H1 (cell line): ENCODE data around the gene PRPF18. TPM values are rescaled to one million over a fixed set of nuclear protein-coding genes. Genes with fewer than 3 reads are reported as not detected.

Source experiments
- CTCF ChIA-PET: fragments of 300-600 bp; sonication (Branson Sonifier 250); formaldehyde crosslinking; loops from one replicate; lab custom pipeline; 2021; ENCODE audit not compliant: partially characterized antibody; lab: Charles Lee
- POLR2A ChIA-PET: fragments of 300-600 bp; sonication (Branson Sonifier 250); formaldehyde crosslinking; loops from one replicate; lab custom pipeline; 2021; ENCODE audit warnings: inconsistent platforms; ENCODE audit not compliant: partially characterized antibody; lab: Charles Lee
- DNase-seq, 2 experiments: peaks; one replicate each; pipeline versions ENCODE4 v3.0.0 to v3.0.0-alpha.2; 2010 to 2022; ENCODE audit warnings: low spot score in 2 of 2, low read depth in 1 of 2, mixed read lengths in 1 of 2
- FAIRE-seq: peaks from 2 replicates; lab custom pipeline; 2011; peaks lifted over from hg19 to GRCh38; lab: Jason Lieb, UNC
- H2AFZ ChIP-seq: 2 replicates; pipeline ENCODE4 v1.8.1; 2012; ENCODE audit warnings: low read length, inconsistent platforms
- H2AK5ac ChIP-seq: 2 replicates; pipeline ENCODE4 v1.6.1; 2013; ENCODE audit warnings: low read depth, low read length
- H2BK120ac ChIP-seq: replicated peaks from 2 replicates; pipeline ENCODE3; 2013; ENCODE audit warnings: low read depth, low read length, inconsistent platforms
- H2BK12ac ChIP-seq: 2 replicates; pipeline ENCODE4 v1.6.1; 2013; ENCODE audit warnings: low read depth, low read length
- H2BK15ac ChIP-seq: 2 replicates; pipeline ENCODE4 v1.6.1; 2013; ENCODE audit warnings: low read length
- H2BK20ac ChIP-seq: 2 replicates; pipeline ENCODE4 v1.6.1; 2013; ENCODE audit warnings: low read length
- H2BK5ac ChIP-seq: 2 replicates; pipeline ENCODE4 v1.6.1; 2013; ENCODE audit warnings: low read depth, low read length
- H3K14ac ChIP-seq: 2 replicates; pipeline ENCODE4 v1.6.1; 2013; ENCODE audit warnings: inconsistent platforms; ENCODE audit not compliant: insufficient read length
- H3K18ac ChIP-seq: 2 replicates; pipeline ENCODE4 v1.6.1; 2013; ENCODE audit warnings: low read length; ENCODE audit errors: extremely low read depth
- H3K23ac ChIP-seq: 2 replicates; pipeline ENCODE4 v1.6.1; 2013; ENCODE audit warnings: inconsistent platforms; ENCODE audit not compliant: insufficient read length
- H3K23me2 ChIP-seq: 2 replicates; pipeline ENCODE4 v1.6.1; 2013; ENCODE audit warnings: low read depth, low read length
- H3K27ac ChIP-seq: 2 replicates; pipeline ENCODE4 v1.6.1; 2011; ENCODE audit warnings: low read depth, low read length, inconsistent platforms
- H3K27me3 ChIP-seq, 4 experiments: replicated peaks in 1 of 4; 1 replicate in 1 of 4; 2 replicates in 3 of 4; pipeline versions ENCODE4 v1.6.1 to v1.8.1; 2011 to 2013; ENCODE audit warnings: low read length in 3 of 4, mild to moderate bottlenecking in 3 of 4, inconsistent platforms in 2 of 4, mixed read lengths in 2 of 4, moderate library complexity in 1 of 4; ENCODE audit not compliant: control insufficient read depth in 3 of 4, insufficient read depth in 3 of 4; ENCODE audit errors: extremely low read depth in 1 of 4
- H3K36me3 ChIP-seq, 4 experiments: 2 replicates each; pipeline versions ENCODE4 v1.6.1 to v1.8.1; 2011 to 2013; ENCODE audit warnings: mild to moderate bottlenecking in 4 of 4, low read length in 3 of 4, moderate library complexity in 2 of 4, control low read depth in 1 of 4, inconsistent platforms in 1 of 4; ENCODE audit not compliant: insufficient read depth in 4 of 4, control insufficient read depth in 2 of 4
- H3K4ac ChIP-seq: replicated peaks from 2 replicates; pipeline ENCODE3; 2013; ENCODE audit warnings: low read length, low read depth, mixed read lengths, inconsistent platforms; ENCODE audit not compliant: insufficient read length
- H3K4me1 ChIP-seq, 4 experiments: replicated peaks in 1 of 4; 1 replicate in 1 of 4; 2 replicates in 3 of 4; pipeline versions ENCODE4 v1.6.1 to v1.8.1; 2011 to 2013; ENCODE audit warnings: low read length in 3 of 4, inconsistent platforms in 2 of 4, mixed read lengths in 1 of 4; ENCODE audit not compliant: insufficient read depth in 4 of 4, control insufficient read depth in 3 of 4
- H3K4me2 ChIP-seq, 2 experiments: 2 replicates each; pipeline versions ENCODE4 v1.6.1 to v1.8.1; 2011 to 2013; ENCODE audit warnings: low read depth in 2 of 2, low read length in 2 of 2, control low read depth in 1 of 2, inconsistent platforms in 1 of 2, mild to moderate bottlenecking in 1 of 2; ENCODE audit not compliant: insufficient read depth in 1 of 2
- H3K4me3 ChIP-seq, 4 experiments: fragments of 200-600, 300-600 bp in 1 of 4; sonication (generic), shearing (Covaris generic), sonication (Bioruptor Twin) in 1 of 4; 2 replicates each; pipeline versions ENCODE4 v1.5.1 to v1.8.1; 2011 to 2016; ENCODE audit warnings: low read length in 4 of 4, low read depth in 3 of 4, control low read depth in 2 of 4, inconsistent platforms in 2 of 4, mild to moderate bottlenecking in 2 of 4, mixed read lengths in 1 of 4, moderate library complexity in 1 of 4; ENCODE audit not compliant: insufficient read depth in 2 of 4; ENCODE audit errors: extremely low read depth in 1 of 4
- H3K56ac ChIP-seq: replicated peaks from 2 replicates; pipeline ENCODE3; 2013; ENCODE audit warnings: low read depth, mild to moderate bottlenecking, mixed read lengths, low read length, inconsistent platforms; ENCODE audit not compliant: insufficient read length
- H3K79me1 ChIP-seq: 2 replicates; pipeline ENCODE4 v1.6.1; 2013; ENCODE audit warnings: low read depth, low read length, control low read depth
- H3K79me2 ChIP-seq, 2 experiments: 2 replicates each; pipeline versions ENCODE4 v1.6.1 to v1.8.1; 2012 to 2013; ENCODE audit warnings: low read length in 2 of 2, mild to moderate bottlenecking in 2 of 2, inconsistent platforms in 1 of 2; ENCODE audit not compliant: insufficient read depth in 2 of 2, control insufficient read depth in 1 of 2
- H3K9ac ChIP-seq, 4 experiments: replicated peaks in 1 of 4; 1 replicate in 1 of 4; 2 replicates in 3 of 4; pipeline versions ENCODE4 v1.6.1 to v1.8.1; 2011 to 2013; ENCODE audit warnings: low read depth in 3 of 4, low read length in 3 of 4, control low read depth in 2 of 4, mild to moderate bottlenecking in 2 of 4, moderate library complexity in 2 of 4, inconsistent platforms in 1 of 4; ENCODE audit errors: extremely low read depth in 1 of 4
- H3K9me3 ChIP-seq, 2 experiments: 2 replicates each; pipeline versions ENCODE4 v1.6.1 to v1.8.1; 2012 to 2013; ENCODE audit warnings: mild to moderate bottlenecking in 2 of 2, moderate library complexity in 2 of 2, control low read depth in 1 of 2, inconsistent platforms in 1 of 2, low read depth in 1 of 2, low read length in 1 of 2, mixed read lengths in 1 of 2; ENCODE audit not compliant: insufficient read depth in 2 of 2
- H4K20me1 ChIP-seq, 2 experiments: replicated peaks in 1 of 2; 2 replicates each; pipeline versions ENCODE3 to v1.8.1; 2011 to 2013; ENCODE audit warnings: inconsistent platforms in 2 of 2, low read length in 2 of 2, mild to moderate bottlenecking in 1 of 2; ENCODE audit not compliant: insufficient read depth in 2 of 2, control insufficient read depth in 1 of 2
- H4K5ac ChIP-seq: 2 replicates; pipeline ENCODE4 v1.6.1; 2013; ENCODE audit warnings: low read length, low read depth, mixed read lengths, inconsistent platforms; ENCODE audit not compliant: insufficient read length
- H4K8ac ChIP-seq: 2 replicates; pipeline ENCODE4 v1.8.0; 2013; ENCODE audit warnings: mild to moderate bottlenecking, moderate library complexity, low read length, inconsistent platforms; ENCODE audit not compliant: insufficient read depth; ENCODE audit errors: extremely low read depth
- H4K91ac ChIP-seq: replicated peaks from 2 replicates; pipeline ENCODE3; 2013; ENCODE audit warnings: low read length, mixed read lengths, inconsistent platforms; ENCODE audit not compliant: insufficient read length
- CBX5 ChIP-seq: fragments of 300-800, 300-1000 bp; sonication (generic); IDR thresholded peaks from 2 replicates; pipeline ENCODE4 v1.7.1; 2016; ENCODE audit warnings: antibody characterized with exemption, low read length, low read depth
- JUND ChIP-seq: IDR thresholded peaks from 2 replicates; pipeline ENCODE4 v1.6.1; 2011; ENCODE audit warnings: mild to moderate bottlenecking, improper control_type of control experiment, low read length
- SUZ12 ChIP-seq: fragments of 200-600 bp; sonication (generic); IDR thresholded peaks from 2 replicates; pipeline ENCODE4 v1.6.1; 2012; ENCODE audit warnings: mild to moderate bottlenecking, inconsistent platforms, low read length, moderate library complexity, mixed read lengths
- TAF1 ChIP-seq: IDR thresholded peaks from 2 replicates; pipeline ENCODE4 v1.6.1; 2011; ENCODE audit warnings: mild to moderate bottlenecking, low read depth, low read length
- WGBS, 2 experiments: shearing (Covaris generic) in 1 of 2; methylation state at CpG; one replicate each; pipeline versions ENCODE4 v1.1.6 to v1.1.7; 2013 to 2015; ENCODE audit warnings: low lambda C conversion rate in 2 of 2, mixed read lengths in 2 of 2, inconsistent platforms in 1 of 2, low coverage in 1 of 2, missing lambda C conversion rate in 1 of 2; ENCODE audit not compliant: insufficient replicate concordance in 2 of 2, insufficient coverage in 1 of 2, insufficient read length in 1 of 2; ENCODE audit errors: extremely low coverage in 1 of 2, missing lambda C conversion rate in 1 of 2; 5-methylcytosine and 5-hydroxymethylcytosine counted together
- polyA plus RNA-seq, 7 experiments: library from polyadenylated mRNA; depleted of rRNA in 3 of 7; stranded (reverse) in 5 of 7; unstranded in 2 of 7; fragments of >200 nt in 5 of 7; fragments of 200-250 nt in 2 of 7; gene quantifications; 1 replicate in 5 of 7; 2 replicates in 1 of 7; 4 replicates in 1 of 7; pipeline versions ENCODE4 v1.2.1 to v1.2.3, GENCODE V29; 2011 to 2013; ENCODE audit warnings: missing spikeins in 2 of 7, mixed read lengths in 2 of 7
- total RNA-seq: library from RNA; stranded (reverse); fragmentation: NEBNext Ultra II Directional; extraction: Animal tissue kit (Norgen Biotek cat#: 25700); gene quantifications from 2 replicates; pipeline ENCODE4 v1.2.1, GENCODE V29; 2021

Gene PRPF18
- total and polyA plus RNA-seq, 2 of the 8 experiments (the other 6 are each of a cell fraction or from before 2014, with no cell fraction given) = 3.8 to 12.6 TPM

- Histone ChIP-seq H4K91ac (no peak overlapping the region), H4K20me1 (no peaks in the 10 kb centered on the region), H2AK5ac (no peak overlapping the region), H3K4ac (no peak overlapping the region), H3K79me2 (no peaks in the 10 kb centered on the region), H3K23ac (no peak overlapping the region), H4K8ac (no peak overlapping the region), H3K14ac (no peak overlapping the region), H3K9ac (no peak overlapping the region), H3K27me3 (no peaks in the 10 kb centered on the region; a peak in 1 of 7 replicates), H2BK12ac (no peak overlapping the region), H3K23me2 (no peaks in the 10 kb centered on the region), H3K9me3 (peaks cover 15 to 23% of the 10 kb centered on the region in 2 experiments; a peak in 3 of 4 replicates), H2BK120ac (no peak overlapping the region), H3K18ac (no peak overlapping the region), H4K5ac (no peak overlapping the region), H3K27ac (no peak overlapping the region), H2BK20ac (no peak overlapping the region), H2AFZ (no peak overlapping the region), H3K36me3 (peaks cover 4 to 39% (median 18%) of the 10 kb centered on the region in 4 experiments; a peak in 7 of 8 replicates), H3K79me1 (no peaks in the 10 kb centered on the region), H3K4me2 (no peak overlapping the region), H3K4me3 (no peak overlapping the region), H2BK5ac (no peak overlapping the region), H2BK15ac (no peak overlapping the region), H3K4me1 (no peaks in the 10 kb centered on the region), H3K56ac (no peak overlapping the region)
- WGBS, 2 experiments = 95% methylated on average over 9 of the region's 9 CpGs; no CpG with 5 or more reads in 1 of the 2 experiments
- FAIRE-seq = no peak
- ChIA-PET CTCF (interaction anchor here (0.6 to 1.6 kb wide), 4 partner anchors 10 to 119 kb away, joined by 3 to 5 read pairs (median 4); no protein-coding TSS in a partner anchor), POLR2A (interaction anchor here (1.4 kb wide), 1 partner anchor 10 kb away, joined by 4 read pairs; no protein-coding TSS in a partner anchor)
- TF ChIP-seq JUND (no peak), SUZ12 (no peak), CBX5 (no peak), TAF1 (no peak)
- peak in 1 of 2 experiments; percentile 26 for DNase-seq
Measured at GRCh38 chr10:13644866-13645265, 58.1 kb downstream of the PRPF18 start.
